HG02571 (cell line): ENCODE measurements around the gene IGFBP4.
"Not testable (repeated sequence)": the region's sequence is repeated elsewhere in the genome, so short reads cannot be mapped to it uniquely, and the experiment has no call there.

ENCODE experiments used
- ATAC-seq: cut with Tn5 transposase; IDR thresholded peaks from one replicate; pipeline ENCODE4 v1.9.1; 2021; ENCODE audit warnings: mild to moderate bottlenecking, moderate library complexity; ENCODE audit not compliant: unreplicated experiment

The IGFBP4 gene

DNA sequence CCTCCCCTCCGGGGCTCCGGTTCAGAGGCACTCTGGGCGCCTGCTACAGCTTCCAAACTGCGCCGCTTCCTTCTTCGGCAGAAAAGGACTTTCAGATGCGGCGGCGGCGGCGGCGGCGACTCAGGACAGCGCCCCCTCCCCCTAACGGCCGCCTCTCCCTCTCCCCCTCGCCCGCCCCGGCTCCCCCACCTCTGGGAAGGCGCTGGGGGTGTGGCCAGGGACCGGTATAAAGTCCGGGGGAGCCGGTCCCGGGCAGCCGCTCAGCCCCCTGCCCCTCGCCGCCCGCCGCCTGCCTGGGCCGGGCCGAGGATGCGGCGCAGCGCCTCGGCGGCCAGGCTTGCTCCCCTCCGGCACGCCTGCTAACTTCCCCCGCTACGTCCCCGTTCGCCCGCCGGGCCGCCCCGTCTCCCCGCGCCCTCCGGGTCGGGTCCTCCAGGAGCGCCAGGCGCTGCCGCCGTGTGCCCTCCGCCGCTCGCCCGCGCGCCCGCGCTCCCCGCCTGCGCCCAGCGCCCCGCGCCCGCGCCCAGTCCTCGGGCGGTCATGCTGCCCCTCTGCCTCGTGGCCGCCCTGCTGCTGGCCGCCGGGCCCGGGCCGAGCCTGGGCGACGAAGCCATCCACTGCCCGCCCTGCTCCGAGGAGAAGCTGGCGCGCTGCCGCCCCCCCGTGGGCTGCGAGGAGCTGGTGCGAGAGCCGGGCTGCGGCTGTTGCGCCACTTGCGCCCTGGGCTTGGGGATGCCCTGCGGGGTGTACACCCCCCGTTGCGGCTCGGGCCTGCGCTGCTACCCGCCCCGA is at the start of gene IGFBP4:
Gene IGFBP4, plus strand, starts transcription at position 255 of the 792 bp plus-strand sequence. Its CDS starts 286 bp downstream, at position 541.
- no peak for ATAC-seq

DNA sequence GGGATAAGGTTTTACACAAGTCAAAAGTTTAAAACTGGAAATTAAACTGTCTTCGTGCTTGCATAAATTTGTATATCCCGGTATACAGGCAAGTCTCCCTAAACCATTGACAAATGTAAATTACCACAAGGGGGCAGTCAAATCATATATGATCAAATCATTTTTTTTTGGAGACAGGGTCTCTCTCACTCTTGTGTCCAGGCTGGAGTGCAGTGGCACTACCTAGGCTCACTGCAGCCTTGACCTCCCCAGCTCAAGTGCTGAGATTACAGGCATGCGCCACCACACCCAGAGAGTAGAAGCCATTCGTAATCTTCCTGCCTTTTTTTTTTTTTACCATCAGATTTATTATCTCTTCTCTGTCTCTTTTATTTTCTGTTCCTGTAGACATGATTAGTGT is 44.1 kb upstream of the IGFBP4 start:
- no peak for ATAC-seq

DNA sequence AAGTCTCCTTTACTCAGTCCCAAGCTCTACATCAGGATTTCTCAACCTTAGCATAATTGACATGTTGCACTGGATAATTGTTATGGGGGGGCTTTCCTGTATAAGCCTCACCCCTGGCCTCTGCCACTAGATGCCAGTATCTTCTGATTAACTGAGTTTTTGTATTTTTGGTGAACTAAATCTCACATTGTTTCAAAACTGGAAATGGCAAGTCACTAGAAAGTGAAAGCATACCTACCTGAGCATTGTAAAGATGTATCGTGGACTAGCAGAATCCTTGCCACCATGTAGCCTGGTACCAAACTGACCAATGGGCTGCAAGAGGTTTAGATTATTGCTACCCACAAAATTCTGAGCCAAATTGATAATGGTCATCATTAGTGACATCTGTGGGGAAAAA is 40.6 kb upstream of the IGFBP4 start:
- no peak for ATAC-seq

DNA sequence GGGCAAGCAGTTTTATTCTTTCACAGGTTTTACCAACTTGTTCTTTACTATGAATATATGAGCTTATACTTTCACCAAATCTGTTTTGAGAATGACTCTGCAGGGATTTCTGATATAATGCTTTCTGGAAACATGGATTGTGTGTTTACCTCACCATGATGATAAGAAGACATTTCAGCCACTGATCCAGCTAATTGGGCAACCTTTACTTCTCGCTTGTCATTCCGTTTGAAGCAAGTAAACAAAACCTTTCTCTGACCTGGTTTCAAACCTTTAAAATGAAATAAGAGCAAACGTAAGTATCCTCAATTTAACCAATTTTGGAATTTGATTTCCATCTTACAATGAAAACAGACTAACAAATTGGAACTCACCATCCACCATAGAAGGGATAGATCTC is 39.2 kb upstream of the IGFBP4 start:
- ATAC-seq: no peak

DNA sequence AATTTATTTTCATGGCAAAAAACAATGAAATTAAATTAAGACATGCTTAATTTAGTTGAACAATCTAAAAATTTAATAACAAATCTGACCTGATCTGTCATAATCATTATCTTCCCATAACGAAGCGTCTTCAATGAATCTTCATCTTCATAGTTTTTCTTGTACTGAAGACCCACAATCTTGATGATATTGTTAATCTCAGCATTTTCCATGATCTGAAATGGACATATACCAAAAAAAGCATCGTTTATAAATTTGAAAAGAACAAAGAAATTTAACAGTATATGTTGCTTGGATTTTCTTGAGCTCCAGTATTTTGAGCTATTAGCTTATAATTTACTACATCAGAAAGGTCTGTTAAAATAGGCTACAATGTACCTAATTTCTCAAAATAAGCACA is 35.8 kb upstream of the IGFBP4 start:
- no peak for ATAC-seq

DNA sequence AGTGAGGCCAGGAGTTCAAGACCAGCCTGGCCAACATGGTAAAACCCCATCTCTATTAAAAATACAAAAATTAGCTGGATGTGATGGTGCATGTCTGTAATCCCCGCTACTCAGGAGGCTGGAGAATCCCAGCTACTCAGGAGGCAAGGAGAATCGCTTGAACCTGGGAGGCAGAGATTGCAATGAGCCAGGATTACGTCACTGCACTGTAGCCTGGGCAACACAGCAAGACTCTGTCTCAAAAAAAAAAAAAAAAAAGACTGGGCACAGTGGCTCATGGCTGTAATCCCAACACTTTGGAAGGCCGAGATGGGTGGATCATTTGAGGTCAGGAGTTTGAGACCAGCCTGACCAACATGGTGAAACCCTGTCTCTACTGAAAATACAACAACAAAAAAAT is 33.7 kb upstream of the IGFBP4 start:
- not testable (repeated sequence) for ATAC-seq

DNA sequence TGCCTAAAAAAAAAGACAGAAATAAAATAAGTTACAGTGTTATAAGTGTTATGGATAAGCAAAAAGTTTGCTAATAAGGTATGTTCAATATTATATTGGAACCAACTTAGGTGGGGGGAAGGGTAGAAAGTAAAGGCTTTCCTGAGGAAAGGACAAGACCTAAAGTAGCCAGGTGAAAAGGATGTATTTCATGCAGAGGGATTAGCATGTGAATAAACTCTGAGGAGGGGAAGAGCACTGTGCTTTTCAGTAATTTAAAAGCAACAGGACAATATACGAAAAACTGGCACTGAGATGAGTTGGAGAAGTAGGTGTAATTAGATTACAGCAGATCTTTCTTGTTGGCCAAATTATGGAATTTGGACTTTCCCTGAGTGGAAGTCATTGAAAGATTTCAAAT is 33.2 kb upstream of the IGFBP4 start:
- no peak for ATAC-seq

DNA sequence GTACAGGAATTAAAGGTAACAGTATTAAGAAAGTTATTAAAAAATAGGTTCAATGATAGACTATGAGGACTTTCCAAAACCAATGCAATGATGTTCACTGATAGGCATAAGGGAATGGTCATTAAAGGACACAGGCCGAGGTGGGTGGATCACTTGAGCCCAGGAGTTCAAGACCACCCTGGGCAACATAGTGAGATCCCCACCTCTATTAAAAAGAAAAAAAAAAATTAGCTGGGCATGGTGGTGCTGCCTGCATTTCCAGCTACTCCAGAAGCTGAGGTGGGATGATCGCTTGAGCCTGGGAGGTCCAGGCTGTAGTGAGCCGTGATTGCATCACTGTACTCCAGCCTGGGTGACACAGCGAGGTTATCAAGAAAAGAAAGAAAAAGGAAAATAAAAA is 31.4 kb upstream of the IGFBP4 start:
- ATAC-seq: no peak

DNA sequence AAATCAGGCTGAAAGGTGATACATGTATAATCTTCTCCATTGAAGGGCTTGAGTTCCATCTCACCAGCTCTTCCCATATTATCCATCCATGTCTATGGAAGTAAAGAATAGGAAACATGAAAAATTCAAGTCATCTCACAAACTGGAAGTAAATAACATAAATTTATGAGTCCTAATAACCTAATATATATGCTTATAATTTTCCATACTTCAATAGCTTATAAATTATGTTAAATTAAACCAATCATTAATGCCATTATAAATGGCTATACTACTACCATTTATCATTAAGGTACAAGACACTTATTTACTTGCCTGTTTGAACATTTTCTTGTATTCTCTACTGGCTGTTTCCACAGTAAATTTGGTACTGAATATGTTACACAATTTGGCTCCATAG is 30.4 kb upstream of the IGFBP4 start:
- no peak for ATAC-seq

DNA sequence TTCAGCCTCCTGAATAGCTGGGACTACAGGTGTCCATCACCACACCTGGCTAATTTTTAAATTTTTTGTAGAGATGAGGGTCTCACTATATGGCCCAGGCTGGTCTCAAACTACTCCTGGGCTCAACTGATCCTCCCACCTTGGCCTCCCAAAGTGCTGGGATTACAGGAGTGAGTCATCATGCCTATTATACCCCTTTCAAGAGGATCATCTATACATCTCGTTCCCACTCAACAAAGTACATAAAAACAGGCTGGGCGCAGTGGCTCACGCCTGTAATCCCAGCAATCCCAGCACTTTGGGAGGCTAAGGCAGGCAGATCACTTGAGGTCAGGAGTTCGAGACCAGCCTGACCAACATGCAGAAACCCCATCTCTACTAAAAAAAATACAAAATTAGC is 28.9 kb upstream of the IGFBP4 start:
- ATAC-seq: not testable (repeated sequence)

DNA sequence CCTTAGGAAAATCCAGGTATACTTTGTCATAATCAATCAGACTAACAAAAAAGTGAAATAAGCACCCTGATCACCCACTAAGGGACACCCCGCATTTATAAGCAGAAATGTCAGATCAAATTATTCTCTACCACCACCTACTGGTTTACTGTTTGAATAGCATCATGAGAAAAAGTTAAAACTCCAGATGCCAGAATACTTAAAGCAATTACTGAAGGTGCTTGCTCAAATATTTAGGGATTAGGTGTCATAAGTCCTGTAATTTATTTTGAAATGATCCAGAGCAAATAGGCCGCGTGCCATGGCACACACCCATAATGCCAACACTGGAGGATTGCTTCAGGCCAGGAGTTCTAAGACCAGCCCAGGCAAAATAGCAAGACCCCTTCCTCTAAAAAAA is 27.9 kb upstream of the IGFBP4 start:
- no peak for ATAC-seq

DNA sequence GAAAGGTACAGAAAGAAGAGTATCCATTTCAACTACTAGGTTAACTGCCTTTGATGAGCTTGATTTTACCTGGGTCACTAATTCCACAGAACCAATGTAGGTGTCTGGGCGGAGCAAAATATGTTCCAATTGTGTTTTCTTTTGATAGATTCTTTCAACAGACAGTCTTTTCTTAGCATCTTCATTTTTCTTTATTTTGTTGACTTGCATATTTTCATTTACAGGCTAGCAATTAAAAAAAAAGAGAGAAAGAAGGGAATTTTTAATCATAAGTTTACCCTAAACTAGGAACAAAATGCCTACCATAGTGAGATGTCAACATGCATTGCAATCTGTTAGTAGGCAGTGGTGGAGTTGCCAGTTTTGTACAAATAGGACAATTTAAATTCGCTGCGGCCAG is 26.6 kb upstream of the IGFBP4 start:
- ATAC-seq: no peak

DNA sequence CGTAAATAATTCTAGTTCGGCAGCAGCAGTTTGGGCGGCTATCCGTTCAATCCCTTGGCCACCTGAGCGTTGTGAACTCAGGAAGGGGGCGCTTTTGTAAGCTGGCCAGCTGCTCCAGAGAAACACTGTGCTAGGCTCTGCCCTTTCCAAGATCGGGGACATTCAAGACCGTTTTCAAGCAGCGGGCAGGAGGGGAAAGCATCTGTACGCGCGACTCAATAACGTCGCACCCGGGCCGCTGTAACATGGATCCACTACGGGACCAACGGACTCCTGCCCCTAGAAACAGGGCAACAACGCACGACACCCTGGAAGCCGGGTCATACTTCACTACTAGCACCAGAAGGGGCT is 26.0 kb upstream of the IGFBP4 start:
- no peak for ATAC-seq

DNA sequence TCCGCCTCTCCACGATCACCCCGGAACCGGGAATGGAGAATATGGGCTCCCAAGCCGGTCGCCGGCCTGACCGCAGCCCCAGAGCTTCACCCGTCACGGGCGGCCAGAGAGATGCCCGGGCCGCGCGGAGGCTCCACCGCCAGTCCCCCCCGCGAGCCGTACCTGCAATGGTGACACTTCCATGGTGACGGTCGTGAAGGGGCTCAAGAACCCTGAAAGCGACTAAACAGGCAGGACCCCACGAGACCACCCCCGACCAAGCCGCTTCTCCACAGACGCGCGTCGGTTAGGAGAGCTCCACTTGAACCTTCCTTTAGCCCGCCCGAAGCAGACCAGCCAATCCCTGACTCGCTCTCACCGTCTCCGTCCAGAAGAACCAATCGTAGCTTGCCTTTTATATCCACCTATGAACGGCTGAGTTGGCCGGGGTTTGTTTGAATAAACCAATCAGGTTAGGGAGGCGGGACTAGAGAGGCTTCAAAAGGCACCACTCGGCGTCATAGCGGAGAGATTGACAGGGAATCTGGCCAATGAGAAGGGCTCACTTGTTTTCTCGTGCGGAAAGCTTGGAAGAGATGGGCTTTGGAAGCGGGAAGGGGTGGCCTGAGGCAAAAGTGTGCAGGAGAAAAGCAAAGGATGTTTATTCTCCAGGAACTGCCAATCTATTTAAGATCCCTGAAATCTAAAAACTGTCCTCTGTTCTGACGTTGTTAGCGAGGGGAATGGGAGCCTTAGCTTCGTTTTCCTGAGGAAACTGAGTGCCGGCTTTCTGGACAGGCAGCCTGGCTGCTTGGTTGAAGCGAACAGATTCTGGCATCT is 25.4 kb upstream of the IGFBP4 start, which contains the start of gene TOP2A:
Gene TOP2A, minus strand, starts transcription at position 288 of the 819 bp plus-strand sequence. Its CDS starts 105 bp downstream, at position 183.
- peak; percentile 98 for ATAC-seq

DNA sequence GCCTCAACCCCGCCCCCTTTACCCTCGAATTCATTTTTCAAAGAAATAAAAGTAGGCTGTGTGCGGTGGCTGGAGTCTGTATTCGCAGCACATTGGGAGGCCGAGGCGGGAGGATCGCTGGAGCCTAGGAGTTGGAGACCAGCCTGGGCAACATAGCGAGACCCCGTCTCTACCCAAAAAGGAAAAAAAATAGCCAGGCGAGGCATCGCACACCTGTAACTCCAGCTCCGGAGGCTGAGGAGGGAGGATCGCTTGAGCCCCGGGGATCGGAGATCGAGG is 24.9 kb upstream of the IGFBP4 start:
- ATAC-seq: no peak

DNA sequence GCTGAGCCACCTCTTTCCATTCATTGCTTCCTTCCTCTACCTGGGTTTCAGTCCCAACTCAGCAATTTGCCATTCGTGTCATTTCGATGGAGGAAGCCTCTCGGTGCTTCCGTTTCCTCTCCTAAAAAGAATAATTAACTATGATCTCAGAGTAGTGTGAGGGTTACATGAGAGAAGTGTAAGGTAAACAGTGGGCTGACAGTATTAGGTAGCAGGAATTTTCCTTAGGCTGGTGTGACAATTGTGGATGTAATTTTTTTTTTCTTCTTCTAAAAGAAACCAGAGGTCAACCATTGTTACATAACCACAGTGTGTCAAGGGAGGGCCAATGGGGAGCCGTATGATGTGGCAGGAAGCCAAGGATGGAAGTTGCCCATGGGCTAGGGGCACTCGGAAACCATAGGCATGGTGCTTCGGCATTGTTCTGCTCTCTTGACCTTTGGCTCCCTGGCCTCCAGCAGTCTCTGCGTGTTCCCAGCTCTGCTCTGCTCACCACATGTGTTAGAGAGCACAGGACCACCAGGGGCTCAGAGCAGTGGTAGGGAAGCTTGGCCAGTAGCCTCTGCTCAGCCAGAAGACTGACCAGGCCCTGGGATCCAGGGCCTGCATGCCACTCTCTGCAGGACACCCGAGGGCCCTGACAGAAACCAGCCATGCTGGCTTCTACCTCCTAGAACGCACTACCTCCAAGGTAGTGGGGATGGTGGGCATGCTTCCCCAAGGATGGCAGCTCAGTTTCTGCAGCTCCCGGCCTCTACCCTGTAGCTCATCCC is 23.5 kb upstream of the IGFBP4 start:
- ATAC-seq: no peak

DNA sequence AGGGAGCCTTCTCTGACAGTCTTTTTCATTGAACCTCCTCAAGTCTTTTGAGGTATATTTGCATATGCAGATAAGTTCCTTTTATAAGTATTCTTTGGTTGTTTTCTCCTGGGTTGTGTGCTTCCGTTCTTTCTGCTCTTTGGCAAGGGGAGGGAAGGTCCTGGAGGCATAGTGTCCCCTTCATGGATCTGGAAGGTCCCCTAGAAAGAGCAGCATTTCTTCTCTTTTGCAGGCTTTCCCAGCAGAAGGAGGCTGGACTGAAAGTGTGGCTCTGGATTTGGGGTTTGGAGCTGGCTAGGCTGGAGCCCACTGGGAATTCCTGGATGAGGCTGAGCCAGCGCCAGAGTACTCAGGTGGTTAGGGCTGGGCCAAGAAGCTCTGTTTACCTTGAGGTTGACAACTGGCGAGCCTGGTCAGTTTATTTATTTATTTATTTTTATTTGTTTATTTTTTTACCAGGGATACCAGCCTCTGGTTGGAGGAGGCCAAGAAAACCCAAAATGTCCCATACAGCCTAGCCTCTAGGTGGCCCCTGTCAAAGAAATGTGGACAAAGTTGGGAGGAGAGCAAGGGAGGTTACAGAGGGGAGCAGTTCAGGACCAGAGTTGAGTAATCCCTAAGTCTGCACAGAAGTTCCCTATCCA is 20.1 kb upstream of the IGFBP4 start:
- ATAC-seq: no peak

DNA sequence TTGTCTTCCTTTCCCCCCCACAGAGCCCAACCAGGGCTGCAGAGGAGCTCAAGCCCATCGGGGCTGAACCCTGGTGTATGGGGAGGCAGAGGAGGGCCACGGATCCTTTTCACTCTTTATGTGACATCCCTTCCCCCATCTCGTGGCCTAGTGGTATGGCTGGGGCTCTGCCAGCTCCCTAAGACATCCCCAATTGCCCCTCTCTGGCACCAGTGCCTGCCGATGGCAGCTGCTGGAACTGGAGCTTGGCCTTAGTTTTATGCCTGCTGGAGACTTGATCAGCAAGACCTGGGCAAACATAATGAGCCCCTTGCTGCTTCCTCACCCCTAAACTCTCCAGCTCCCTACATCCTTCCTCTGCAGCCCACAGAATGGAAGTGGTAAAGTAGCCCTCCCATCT is 17.5 kb upstream of the IGFBP4 start:
- no peak for ATAC-seq

DNA sequence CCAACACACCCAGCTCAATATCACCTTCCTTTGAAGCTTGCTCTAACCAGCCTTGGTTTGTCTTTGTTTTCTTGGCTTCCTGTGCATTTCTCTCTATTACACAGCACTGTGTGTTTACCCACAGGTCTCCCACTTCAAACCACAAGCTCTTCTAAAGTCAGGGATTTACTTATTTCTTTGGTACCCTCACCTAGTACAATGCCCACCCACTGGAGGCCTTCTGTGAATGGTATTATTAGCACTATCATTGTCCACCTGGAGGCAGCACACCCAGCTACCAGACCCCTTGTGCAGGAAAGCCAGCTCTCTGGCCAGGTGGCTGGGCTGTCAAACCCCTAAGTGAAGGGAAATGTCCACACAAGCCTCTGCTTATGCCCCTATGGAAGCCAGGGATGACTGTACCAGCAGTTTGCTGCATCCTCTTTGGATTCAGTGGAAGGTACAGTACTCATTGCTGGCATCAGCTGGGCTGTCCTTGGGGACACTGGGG is 16.2 kb upstream of the IGFBP4 start:
- ATAC-seq: no peak

DNA sequence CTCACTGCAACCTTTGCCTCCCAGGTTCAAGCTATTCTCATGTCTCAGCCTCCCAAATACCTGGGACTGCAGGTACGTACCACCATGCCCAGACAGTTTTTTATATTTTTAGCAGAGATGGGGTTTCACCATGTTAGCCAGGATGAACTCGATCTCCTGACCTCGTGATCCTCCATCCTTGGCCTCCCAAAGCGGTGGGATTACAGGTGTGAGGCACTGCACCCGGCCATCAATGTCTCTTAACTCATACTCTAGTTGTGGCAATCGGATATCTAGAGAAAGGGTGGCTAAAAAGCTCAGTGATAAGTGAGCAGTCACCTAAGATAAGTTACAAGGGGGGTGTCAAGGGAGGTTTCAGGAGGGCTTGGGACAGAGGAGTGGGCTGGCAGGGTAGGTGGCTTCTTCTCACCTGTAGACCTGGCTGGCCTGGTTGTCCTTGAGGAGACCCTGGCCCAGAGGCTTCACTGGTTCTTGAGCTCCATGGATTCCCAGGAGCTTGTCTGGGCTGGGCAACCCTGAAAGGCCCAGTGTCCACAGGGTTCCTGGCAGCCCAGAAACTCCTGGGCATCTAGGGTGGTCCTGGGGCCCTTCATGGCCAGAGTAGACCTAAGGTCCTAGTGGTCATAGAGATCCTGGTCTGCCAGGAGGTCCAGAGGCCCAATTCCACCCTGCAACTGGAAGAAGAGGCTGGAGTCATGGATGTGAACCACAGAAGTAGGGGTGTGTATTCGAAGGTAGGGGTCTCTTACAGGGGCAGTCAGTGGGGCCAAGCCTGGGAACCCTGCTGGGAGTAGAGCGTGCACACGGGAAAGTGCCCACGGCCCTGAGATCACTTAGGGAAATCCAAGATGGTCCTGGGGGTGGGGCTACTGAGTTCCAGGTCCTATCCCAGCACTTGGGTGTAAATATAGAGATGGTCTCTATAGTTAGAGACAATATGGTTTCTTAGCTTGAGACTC is 12.7 kb upstream of the IGFBP4 start:
- ATAC-seq: no peak
